Mammary epithelial cell (primary cell): Measurements from ENCODE around the gene SNRPD1.

ENCODE experiments used
- CTCF ChIP-seq, 2 donors: IDR thresholded peaks in 1 of 2; conservative IDR thresholded peaks in 1 of 2; 2 replicates each; pipeline ENCODE4 v1.5.1; 2011 to 2012; ENCODE audit warnings: inconsistent platforms in 2 of 2, low read length in 2 of 2, mild to moderate bottlenecking in 2 of 2, control low read depth in 1 of 2, low read depth in 1 of 2; ENCODE audit not compliant: insufficient read depth in 1 of 2; ENCODE audit errors: extremely low read depth in 1 of 2
- EZH2 ChIP-seq: IDR thresholded peaks from 2 replicates; pipeline ENCODE4 v1.6.1; 2012; ENCODE audit warnings: low read length, inconsistent platforms, borderline replicate concordance

- no peak for TF ChIP-seq CTCF (conservative IDR thresholded peaks at IDR 0.05 in 1 of 2, IDR thresholded peaks at IDR 0.05 in 1 of 2; ENCODE audit: extremely low read depth in 1 of 2, insufficient read depth in 1 of 2, low read depth in 1 of 2, low read length in 2 of 2)
- no peak for TF ChIP-seq EZH2
These were observed 38.2 kb downstream of the SNRPD1 start for GRCh38 chr18:21650311-21650710.
